Measurements from ENCODE around the gene UPK1B.

UPK1B gene

GRCh38 chr3:119195151-119195476 lies 21.7 kb downstream of the UPK1B start:
- H3K27me3 ChIP-seq: no peaks in the 10 kb centered on the region
- no peaks in the 10 kb centered on the region for H3K4me1 ChIP-seq
- H3K9me3 ChIP-seq: no peaks in the 10 kb centered on the region
- H3K4me2 ChIP-seq: no peak overlapping the region
- no peak overlapping the region for H3K27ac ChIP-seq
- H4K20me1 ChIP-seq: no peaks in the 10 kb centered on the region
- TF ChIP-seq Cebpa-rat (IDR thresholded peaks at IDR 0.05): no peak
- no peak overlapping the region for H3K4me3 ChIP-seq
- no peaks in the 10 kb centered on the region for H3K36me3 ChIP-seq
- no peak overlapping the region for H3K9ac ChIP-seq

- Histone ChIP-seq H3K27me3 (no peaks in the 10 kb centered on the region), H3K36me3 (no peaks in the 10 kb centered on the region), H3K9me3 (no peaks in the 10 kb centered on the region), H3K27ac (no peak overlapping the region), H3K4me2 (no peak overlapping the region), H3K9ac (no peak overlapping the region), H3K4me3 (no peak overlapping the region), H3K4me1 (no peaks in the 10 kb centered on the region), H4K20me1 (no peaks in the 10 kb centered on the region)
- TF ChIP-seq Cebpa-rat (IDR thresholded peaks at IDR 0.05): no peak
These were observed 22.5 kb downstream of the UPK1B start for GRCh38 chr3:119195911-119196310.

- TF ChIP-seq Cebpa-rat (IDR thresholded peaks at IDR 0.05): no peak
- no peak overlapping the region for H3K4me2 ChIP-seq
These were observed 31.8 kb downstream of the UPK1B start for GRCh38 chr3:119205209-119205608.

GRCh38 chr3:119205685-119206084 lies 32.3 kb downstream of the UPK1B start:
- H3K4me3 ChIP-seq: no peak overlapping the region
- no peaks in the 10 kb centered on the region for H3K27me3 ChIP-seq
- H3K9me3 ChIP-seq: no peaks in the 10 kb centered on the region
- TF ChIP-seq Cebpa-rat (IDR thresholded peaks at IDR 0.05): no peak
- no peaks in the 10 kb centered on the region for H3K4me1 ChIP-seq
- H3K36me3 ChIP-seq: peaks cover 28% of the 10 kb centered on the region
- H4K20me1 ChIP-seq: no peaks in the 10 kb centered on the region
- no peak overlapping the region for H3K27ac ChIP-seq
- no peak overlapping the region for H3K9ac ChIP-seq
- H3K4me2 ChIP-seq: no peak overlapping the region

More at GRCh38 chr3:119205209-119205608, 31.8 kb downstream of the UPK1B start:
- no peaks in the 10 kb centered on the region for H4K20me1 ChIP-seq
- no peaks in the 10 kb centered on the region for H3K4me1 ChIP-seq
- H3K9ac ChIP-seq: no peak overlapping the region
- H3K4me3 ChIP-seq: no peak overlapping the region
- H3K27ac ChIP-seq: no peak overlapping the region
- H3K9me3 ChIP-seq: no peaks in the 10 kb centered on the region
- no peaks in the 10 kb centered on the region for H3K27me3 ChIP-seq
- peaks cover 23% of the 10 kb centered on the region for H3K36me3 ChIP-seq

GRCh38 chr3:119206611-119207511 lies 33.5 kb downstream of the UPK1B start:
- no peak overlapping the region for H3K4me3 ChIP-seq
- no peak overlapping the region for H3K27ac ChIP-seq
- no peak overlapping the region for H3K9ac ChIP-seq
- no peaks in the 10 kb centered on the region for H3K9me3 ChIP-seq
- H3K36me3 ChIP-seq: peaks cover 40% of the 10 kb centered on the region
- TF ChIP-seq Cebpa-rat (IDR thresholded peaks at IDR 0.05): no peak
- H3K27me3 ChIP-seq: no peaks in the 10 kb centered on the region
- no peaks in the 10 kb centered on the region for H4K20me1 ChIP-seq
- no peak overlapping the region for H3K4me2 ChIP-seq
- no peaks in the 10 kb centered on the region for H3K4me1 ChIP-seq

- H3K27me3 ChIP-seq: no peaks in the 10 kb centered on the region
- peaks cover 46% of the 10 kb centered on the region for H3K36me3 ChIP-seq
- no peaks in the 10 kb centered on the region for H3K4me1 ChIP-seq
- H3K9me3 ChIP-seq: no peaks in the 10 kb centered on the region
- H3K4me3 ChIP-seq: no peak overlapping the region
- no peaks in the 10 kb centered on the region for H4K20me1 ChIP-seq
- TF ChIP-seq Cebpa-rat (IDR thresholded peaks at IDR 0.05): no peak
- no peak overlapping the region for H3K9ac ChIP-seq
- no peak overlapping the region for H3K27ac ChIP-seq
- H3K4me2 ChIP-seq: no peak overlapping the region
These were observed 34.1 kb downstream of the UPK1B start for GRCh38 chr3:119207512-119207875.

GRCh38 chr3:119211193-119211592 lies 37.8 kb downstream of the UPK1B start:
- Histone ChIP-seq H3K4me3 (no peak overlapping the region), H3K36me3 (peaks cover 83% of the 10 kb centered on the region), H3K4me1 (no peaks in the 10 kb centered on the region), H3K27ac (no peak overlapping the region), H3K9me3 (no peaks in the 10 kb centered on the region), H4K20me1 (no peaks in the 10 kb centered on the region; the same call in 1 of the 2 replicates), H3K27me3 (no peaks in the 10 kb centered on the region), H3K4me2 (no peak overlapping the region), H3K9ac (no peak overlapping the region)
- TF ChIP-seq Cebpa-rat (IDR thresholded peaks at IDR 0.05): no peak

- Histone ChIP-seq H3K4me2 (no peak overlapping the region), H3K36me3 (peaks cover 89% of the 10 kb centered on the region), H3K9me3 (no peaks in the 10 kb centered on the region), H4K20me1 (no peaks in the 10 kb centered on the region; the same call in 1 of the 2 replicates), H3K4me3 (no peak overlapping the region), H3K27me3 (no peaks in the 10 kb centered on the region), H3K9ac (no peak overlapping the region), H3K4me1 (no peaks in the 10 kb centered on the region), H3K27ac (no peak overlapping the region)
- TF ChIP-seq Cebpa-rat (IDR thresholded peaks at IDR 0.05): no peak
These were observed 38.4 kb downstream of the UPK1B start for GRCh38 chr3:119211803-119212202.

- TF ChIP-seq Cebpa-rat (IDR thresholded peaks at IDR 0.05): no peak
- 0 out of 2 replicates have a peak overlapping the region, but pooled peaks have one; percentile 19 for H3K4me2 ChIP-seq
- H3K36me3 ChIP-seq: peaks cover 95% of the 10 kb centered on the region
- no peak overlapping the region for H3K9ac ChIP-seq
- H3K9me3 ChIP-seq: no peaks in the 10 kb centered on the region
- H3K4me3 ChIP-seq: no peak overlapping the region
- no peak overlapping the region for H3K27ac ChIP-seq
- H3K4me1 ChIP-seq: peaks cover 7% of the 10 kb centered on the region
- H4K20me1 ChIP-seq: 0 out of 2 replicates have a peak, but pooled peaks cover 4% of the 10 kb centered on the region
- no peaks in the 10 kb centered on the region for H3K27me3 ChIP-seq
These were observed 45.7 kb downstream of the UPK1B start for GRCh38 chr3:119219069-119219468.

GRCh38 chr3:119220198-119220597 lies 46.8 kb downstream of the UPK1B start:
- no peak for TF ChIP-seq Cebpa-rat (IDR thresholded peaks at IDR 0.05)
- H3K4me2 ChIP-seq: no peak overlapping the region

More at GRCh38 chr3:119220198-119220597, 46.8 kb downstream of the UPK1B start:
- no peak overlapping the region for H3K27ac ChIP-seq
- H3K27me3 ChIP-seq: no peaks in the 10 kb centered on the region
- H3K36me3 ChIP-seq: peaks cover 92% of the 10 kb centered on the region
- no peak overlapping the region for H3K9ac ChIP-seq
- 0 out of 2 replicates have a peak, but pooled peaks cover 4% of the 10 kb centered on the region for H4K20me1 ChIP-seq
- peaks cover 7% of the 10 kb centered on the region for H3K4me1 ChIP-seq
- H3K9me3 ChIP-seq: no peaks in the 10 kb centered on the region
- no peak overlapping the region for H3K4me3 ChIP-seq

Measured in BLaER1 (cell line).